Measurements from ENCODE around the gene UMODL1. TPM values are rescaled to one million over a fixed set of nuclear protein-coding genes. Genes with fewer than 3 reads are reported as not detected.
A peak's percentile ranks its signal among the peaks of the same experiment; 100 is the strongest.

The UMODL1 gene
- total and polyA plus RNA-seq, 4 donors: 0.10 to 0.28 (median 0.14) TPM; not detected in 1

DNA sequence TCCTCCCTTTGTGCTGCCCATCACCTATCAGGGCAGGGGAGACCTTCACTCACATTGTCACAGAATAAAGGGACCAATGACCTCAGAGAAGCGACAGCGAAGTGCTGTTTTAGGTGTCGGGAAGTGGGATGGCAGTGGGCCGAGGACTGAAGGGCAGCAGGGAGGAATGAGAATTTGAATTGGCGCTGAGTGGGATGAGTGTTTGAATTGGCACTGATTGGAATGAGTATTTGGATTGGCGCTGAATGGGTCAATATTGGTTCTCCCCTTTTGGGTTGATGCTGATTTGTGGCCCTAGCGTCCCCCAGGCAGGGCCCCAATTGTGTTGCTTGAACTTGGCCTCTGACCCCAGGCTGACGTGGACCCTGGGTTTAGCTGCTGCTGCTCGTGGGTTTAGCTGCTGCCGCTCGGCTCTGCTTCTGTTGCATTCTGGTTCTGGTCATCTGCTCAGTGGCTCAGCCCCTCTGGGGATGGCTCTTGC lies 12.4 kb upstream of the UMODL1 start:
- no peak overlapping the region for H3K9ac ChIP-seq (ENCODE audit: insufficient read depth in 1 of 2, low read length in 2 of 2)
- ATAC-seq (ENCODE audit: insufficient read depth, low FRiP score): no peak
- no peaks in the 10 kb centered on the region for H3K27me3 ChIP-seq (ENCODE audit: control insufficient read depth in 3 of 3, insufficient read depth in 3 of 3, low read length in 2 of 3)
- no peaks in the 10 kb centered on the region for H3K36me3 ChIP-seq (ENCODE audit: control insufficient read depth in 4 of 4, insufficient read depth in 4 of 4, low read length in 4 of 4)
- peaks cover 0 to 28% (median 9%) of the 10 kb centered on the region in 5 donors for H3K4me1 ChIP-seq (ENCODE audit: control insufficient read depth in 5 of 5, insufficient read depth in 5 of 5, low read length in 5 of 5)
- no peak for DNase-seq
- H3K9me3 ChIP-seq (ENCODE audit: control insufficient read depth in 4 of 4, insufficient read depth in 3 of 4, low read length in 3 of 4): no peaks in the 10 kb centered on the region
- no peak overlapping the region for H3K4me3 ChIP-seq
- WGBS, 2 donors: 74 to 95% methylated on average over 11 of the region's 11 CpGs
- TF ChIP-seq, protein P1, sequence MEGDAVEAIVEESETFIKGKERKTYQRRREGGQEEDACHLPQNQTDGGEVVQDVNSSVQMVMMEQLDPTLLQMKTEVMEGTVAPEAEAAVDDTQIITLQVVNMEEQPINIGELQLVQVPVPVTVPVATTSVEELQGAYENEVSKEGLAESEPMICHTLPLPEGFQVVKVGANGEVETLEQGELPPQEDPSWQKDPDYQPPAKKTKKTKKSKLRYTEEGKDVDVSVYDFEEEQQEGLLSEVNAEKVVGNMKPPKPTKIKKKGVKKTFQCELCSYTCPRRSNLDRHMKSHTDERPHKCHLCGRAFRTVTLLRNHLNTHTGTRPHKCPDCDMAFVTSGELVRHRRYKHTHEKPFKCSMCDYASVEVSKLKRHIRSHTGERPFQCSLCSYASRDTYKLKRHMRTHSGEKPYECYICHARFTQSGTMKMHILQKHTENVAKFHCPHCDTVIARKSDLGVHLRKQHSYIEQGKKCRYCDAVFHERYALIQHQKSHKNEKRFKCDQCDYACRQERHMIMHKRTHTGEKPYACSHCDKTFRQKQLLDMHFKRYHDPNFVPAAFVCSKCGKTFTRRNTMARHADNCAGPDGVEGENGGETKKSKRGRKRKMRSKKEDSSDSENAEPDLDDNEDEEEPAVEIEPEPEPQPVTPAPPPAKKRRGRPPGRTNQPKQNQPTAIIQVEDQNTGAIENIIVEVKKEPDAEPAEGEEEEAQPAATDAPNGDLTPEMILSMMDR (IDR thresholded peaks at IDR 0.05; ENCODE audit: control extremely low read depth, extremely low read depth): no peak
- peak overlapping the region in 1 of 2 donors; percentile 7 for H3K27ac ChIP-seq (ENCODE audit: low read depth in 1 of 2, low read length in 1 of 2)

DNA sequence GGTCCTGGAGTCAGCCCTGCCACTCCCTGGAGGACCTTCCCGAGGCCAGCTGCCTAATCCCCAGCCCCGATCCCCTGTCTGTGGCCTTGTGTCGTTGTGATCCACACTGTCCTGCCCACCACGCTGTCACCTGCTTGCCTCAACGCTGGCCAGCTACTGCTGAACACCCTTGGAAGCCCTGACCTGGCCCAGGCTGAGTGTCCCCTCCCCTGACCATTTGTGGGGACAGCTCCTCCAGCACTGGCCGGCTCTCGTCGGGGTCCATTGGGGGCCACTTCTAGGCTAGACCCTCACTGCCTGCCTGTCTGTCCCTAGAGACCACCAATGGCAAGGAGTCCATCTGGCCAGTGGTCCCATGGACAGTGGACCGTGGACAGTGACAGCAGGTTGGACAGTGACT lies 12.0 kb upstream of the UMODL1 start:
- Histone ChIP-seq H3K4me1 (ENCODE audit: control insufficient read depth in 5 of 5, insufficient read depth in 5 of 5, low read length in 5 of 5) (peaks cover 0 to 32% (median 9%) of the 10 kb centered on the region in 5 donors), H3K9me3 (ENCODE audit: control insufficient read depth in 4 of 4, insufficient read depth in 3 of 4, low read length in 3 of 4) (no peaks in the 10 kb centered on the region), H3K27me3 (ENCODE audit: control insufficient read depth in 3 of 3, insufficient read depth in 3 of 3, low read length in 2 of 3) (no peaks in the 10 kb centered on the region), H3K9ac (ENCODE audit: insufficient read depth in 1 of 2, low read length in 2 of 2) (no peak overlapping the region), H3K4me3 (no peak overlapping the region), H3K36me3 (ENCODE audit: control insufficient read depth in 4 of 4, insufficient read depth in 4 of 4, low read length in 4 of 4) (no peaks in the 10 kb centered on the region), H3K27ac (ENCODE audit: low read depth in 1 of 2, low read length in 1 of 2) (no peak overlapping the region)
- TF ChIP-seq, protein P1 (IDR thresholded peaks at IDR 0.05; ENCODE audit: control extremely low read depth, extremely low read depth): no peak
- DNase-seq (no peak), ATAC-seq (ENCODE audit: insufficient read depth, low FRiP score) (no peak)
- 88 to 97% methylated on average over 9 of the region's 9 CpGs for WGBS, 2 donors

DNA sequence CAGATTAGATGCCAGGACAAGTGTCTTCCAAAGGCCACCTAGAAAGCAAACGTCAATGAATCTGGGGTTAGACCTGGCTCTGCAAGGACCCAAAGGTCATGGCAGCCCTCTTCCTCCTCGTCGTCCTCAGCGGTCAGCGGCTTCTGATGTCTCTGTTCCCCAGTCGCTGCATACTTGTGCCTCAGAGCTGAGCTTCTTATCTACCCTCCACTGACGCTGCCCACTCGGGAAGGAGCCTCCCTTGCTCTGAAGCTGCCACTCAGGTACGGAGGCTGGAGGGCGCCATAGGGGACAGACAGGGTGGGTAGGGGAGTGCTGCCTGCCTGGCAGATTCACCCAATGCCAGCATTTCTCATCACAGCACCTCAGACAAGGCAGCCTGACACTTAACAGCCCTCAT lies 11.4 kb upstream of the UMODL1 start:
- ATAC-seq (ENCODE audit: insufficient read depth, low FRiP score) (no peak), DNase-seq (no peak)
- no peak overlapping the region for H3K27ac ChIP-seq (ENCODE audit: low read depth in 1 of 2, low read length in 1 of 2)
- no peaks in the 10 kb centered on the region for H3K36me3 ChIP-seq (ENCODE audit: control insufficient read depth in 4 of 4, insufficient read depth in 4 of 4, low read length in 4 of 4)
- H3K9ac ChIP-seq (ENCODE audit: insufficient read depth in 1 of 2, low read length in 2 of 2): no peak overlapping the region
- no peaks in the 10 kb centered on the region for H3K9me3 ChIP-seq (ENCODE audit: control insufficient read depth in 4 of 4, insufficient read depth in 3 of 4, low read length in 3 of 4)
- no peaks in the 10 kb centered on the region for H3K27me3 ChIP-seq (ENCODE audit: control insufficient read depth in 3 of 3, insufficient read depth in 3 of 3, low read length in 2 of 3)
- TF ChIP-seq, protein P1 (IDR thresholded peaks at IDR 0.05; ENCODE audit: control extremely low read depth, extremely low read depth): no peak
- peaks cover 0 to 32% (median 9%) of the 10 kb centered on the region in 5 donors for H3K4me1 ChIP-seq (ENCODE audit: control insufficient read depth in 5 of 5, insufficient read depth in 5 of 5, low read length in 5 of 5)
- no peak overlapping the region for H3K4me3 ChIP-seq
- WGBS, 2 donors: 74 to 95% methylated on average over 10 of the region's 10 CpGs

DNA sequence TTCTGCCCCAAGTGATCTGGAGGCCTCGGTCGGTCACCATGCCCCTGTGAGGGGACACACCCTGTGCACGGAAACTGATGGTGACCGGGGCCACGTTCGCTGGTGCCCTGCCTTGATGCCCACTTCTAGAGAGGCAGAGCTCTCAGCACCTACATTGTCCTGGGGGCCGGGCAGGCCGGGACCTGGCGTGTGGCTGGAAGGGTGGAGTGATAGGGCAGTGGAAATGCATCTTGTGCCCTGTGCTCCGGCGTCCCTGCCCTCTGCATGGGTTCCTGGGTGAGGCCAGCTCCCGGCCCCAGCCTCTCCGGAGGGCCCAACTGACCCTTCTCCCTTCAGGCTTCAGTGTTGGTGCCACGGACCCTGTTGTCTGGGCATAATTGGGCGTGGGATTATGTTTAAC lies 11.0 kb upstream of the UMODL1 start:
- DNase-seq: no peak
- 93 to 94% methylated on average over 15 of the region's 15 CpGs for WGBS, 2 donors
- TF ChIP-seq, protein P1 (IDR thresholded peaks at IDR 0.05; ENCODE audit: control extremely low read depth, extremely low read depth): no peak
- Histone ChIP-seq H3K4me1 (ENCODE audit: control insufficient read depth in 5 of 5, insufficient read depth in 5 of 5, low read length in 5 of 5) (peaks cover 0 to 32% (median 9%) of the 10 kb centered on the region in 5 donors), H3K9ac (ENCODE audit: insufficient read depth in 1 of 2, low read length in 2 of 2) (no peak overlapping the region), H3K36me3 (ENCODE audit: control insufficient read depth in 4 of 4, insufficient read depth in 4 of 4, low read length in 4 of 4) (no peaks in the 10 kb centered on the region), H3K27ac (ENCODE audit: low read depth in 1 of 2, low read length in 1 of 2) (no peak overlapping the region), H3K4me3 (no peak overlapping the region), H3K27me3 (ENCODE audit: control insufficient read depth in 3 of 3, insufficient read depth in 3 of 3, low read length in 2 of 3) (no peaks in the 10 kb centered on the region), H3K9me3 (ENCODE audit: control insufficient read depth in 4 of 4, insufficient read depth in 3 of 4, low read length in 3 of 4) (no peaks in the 10 kb centered on the region)
- ATAC-seq (ENCODE audit: insufficient read depth, low FRiP score): no peak

All from lung (tissue), 12 donors.